HepG2 (cell line): ENCODE measurements around the gene C2orf92. TPM values are rescaled to one million over a fixed set of nuclear protein-coding genes. Genes with fewer than 3 reads are reported as not detected.

Source experiments
- ATAC-seq: fragments of 200-7000 bp; cut with Tn5 transposase; 3 replicates; pipeline ENCODE4 v1.9.1; 2020; ENCODE audit warnings: mild to moderate bottlenecking, moderate library complexity
- BruUV-seq: library from RNA; stranded (reverse); fragments of 400-500 nt; replicated peaks from 2 replicates; lab custom pipeline; 2021; lab: Mats Ljungman, UMichigan
- CTCF ChIA-PET: fragments of 300-600 bp; formaldehyde crosslinking; extraction: SDS; loops from one replicate; lab custom pipeline; 2021; ENCODE audit warnings: low total read pairs, inconsistent platforms, low intra/inter-chr PET ratio; lab: Yijun Ruan, JAX
- POLR2A ChIA-PET: fragments of 350-600 bp; sonication (Branson Sonifier 250); formaldehyde crosslinking; loops from one replicate; lab custom pipeline; 2020; ENCODE audit warnings: antibody characterized with exemption, inconsistent platforms; lab: Yijun Ruan, JAX
- DNase-seq: peaks from one replicate; pipeline ENCODE4 v3.0.0-alpha.2; 2015; ENCODE audit warnings: low spot score
- FAIRE-seq: peaks from 3 replicates; lab custom pipeline; 2011; peaks lifted over from hg19 to GRCh38; lab: Jason Lieb, UNC
- H2AFZ ChIP-seq: one replicate; pipeline ENCODE4 v1.6.1; 2011; ENCODE audit warnings: low read length, inconsistent platforms
- H3K27ac ChIP-seq: fragments of 300-600 bp; 3 replicates; pipeline ENCODE4 v1.8.0; 2011; ENCODE audit warnings: mixed run types, mild to moderate bottlenecking, mixed read lengths, low read length, inconsistent platforms; ENCODE audit not compliant: insufficient read depth; ENCODE audit errors: extremely low read length
- H3K27me3 ChIP-seq, 2 experiments: fragments of 200-600 bp in 1 of 2; 2 replicates in 1 of 2; 3 replicates in 1 of 2; pipeline versions ENCODE4 v1.6.0 to v1.8.0; 2011; ENCODE audit warnings: low read length in 2 of 2, mild to moderate bottlenecking in 2 of 2, moderate library complexity in 2 of 2, inconsistent platforms in 1 of 2; ENCODE audit not compliant: insufficient read depth in 2 of 2, control insufficient read depth in 1 of 2
- H3K36me3 ChIP-seq, 2 experiments: fragments of 200-600 bp in 1 of 2; replicated peaks in 1 of 2; 2 replicates in 1 of 2; 3 replicates in 1 of 2; pipeline versions ENCODE4 v1.5.1 to v1.8.0; 2011; ENCODE audit warnings: low read length in 2 of 2, inconsistent platforms in 1 of 2; ENCODE audit not compliant: insufficient read depth in 2 of 2, control insufficient read depth in 1 of 2
- H3K4me1 ChIP-seq: 2 replicates; pipeline ENCODE4 v1.5.1; 2012; ENCODE audit warnings: low read length, inconsistent platforms; ENCODE audit not compliant: insufficient read depth
- H3K4me2 ChIP-seq: 2 replicates; pipeline ENCODE4 v1.6.0; 2011; ENCODE audit warnings: low read depth, low read length, inconsistent platforms
- H3K4me3 ChIP-seq, 3 experiments: fragments of 200-600 bp in 1 of 3; sonication (generic), shearing (Covaris generic) in 1 of 3; replicated peaks in 1 of 3; 2 replicates each; pipeline ENCODE4 v1.5.1; 2011 to 2016; ENCODE audit warnings: low read length in 3 of 3, inconsistent platforms in 2 of 3, low read depth in 2 of 3, mild to moderate bottlenecking in 2 of 3, control low read depth in 1 of 3, mixed read lengths in 1 of 3; ENCODE audit not compliant: insufficient read depth in 1 of 3
- H3K79me2 ChIP-seq: one replicate; pipeline ENCODE4 v1.6.1; 2011; ENCODE audit warnings: low read length, inconsistent platforms; ENCODE audit not compliant: insufficient read depth
- H3K9ac ChIP-seq: 2 replicates; pipeline ENCODE4 v1.6.0; 2011; ENCODE audit warnings: mild to moderate bottlenecking, low read depth, low read length, inconsistent platforms; ENCODE audit not compliant: insufficient read depth
- H3K9me3 ChIP-seq: 2 replicates; pipeline ENCODE4 v1.5.1; 2012; ENCODE audit warnings: mild to moderate bottlenecking, low read length
- H4K20me1 ChIP-seq: 2 replicates; pipeline ENCODE4 v1.6.0; 2011; ENCODE audit warnings: inconsistent platforms, mild to moderate bottlenecking, low read length, moderate library complexity; ENCODE audit not compliant: insufficient read depth
- AGO2 ChIP-seq: fragments of 200-400 bp; formaldehyde crosslinking; optimal IDR thresholded peaks from 2 replicates; pipeline ENCODE3; 2017; ENCODE audit warnings: mild to moderate bottlenecking, low read depth, low read length, moderate library complexity
- AHR ChIP-seq: IDR thresholded peaks from 2 replicates; pipeline ENCODE4 v1.6.1; 2018; ENCODE audit warnings: missing genetic modification reagents, missing compliant biosample characterization
- CBX5 ChIP-seq: sonication (generic); formaldehyde crosslinking; IDR thresholded peaks from 2 replicates; pipeline ENCODE4 v1.4.0; 2020; ENCODE audit warnings: missing genetic modification reagents, borderline replicate concordance
- FOXK1 ChIP-seq: sonication (generic); formaldehyde crosslinking; IDR thresholded peaks from 2 replicates; pipeline ENCODE4 v1.4.0; 2020; ENCODE audit warnings: low read depth, missing genetic modification reagents, borderline replicate concordance
- GPBP1L1 ChIP-seq: sonication (generic); formaldehyde crosslinking; IDR thresholded peaks from 2 replicates; pipeline ENCODE4 v1.5.0; 2020; ENCODE audit warnings: mild to moderate bottlenecking, missing genetic modification reagents
- HDAC6 ChIP-seq: fragments of 200-600 bp; sonication (generic); IDR thresholded peaks from 2 replicates; pipeline ENCODE4 v1.7.0; 2017; ENCODE audit warnings: mild to moderate bottlenecking, antibody characterized with exemption, low read length, low read depth
- HNRNPL ChIP-seq: fragments of 200-400 bp; formaldehyde crosslinking; IDR thresholded peaks from 2 replicates; pipeline ENCODE4 v1.6.1; 2017; ENCODE audit warnings: mild to moderate bottlenecking, low read depth, low read length
- HOXA7 ChIP-seq: sonication (generic); formaldehyde crosslinking; IDR thresholded peaks from 2 replicates; pipeline ENCODE4 v1.8.1; 2022; ENCODE audit warnings: mild to moderate bottlenecking, missing genetic modification reagents, moderate library complexity
- KLF9 ChIP-seq: IDR thresholded peaks from 2 replicates; pipeline ENCODE4 v1.6.1; 2016; ENCODE audit warnings: low read depth
- MAF1 ChIP-seq: sonication (generic); formaldehyde crosslinking; IDR thresholded peaks from 2 replicates; pipeline ENCODE4 v1.5.0; 2020; ENCODE audit warnings: missing genetic modification reagents, borderline replicate concordance
- POLR2A ChIP-seq, 2 experiments: IDR thresholded peaks; 2 replicates each; pipeline ENCODE4 v1.6.1; 2011; ENCODE audit warnings: low read depth in 2 of 2, low read length in 2 of 2, mild to moderate bottlenecking in 1 of 2, moderate library complexity in 1 of 2; ENCODE audit not compliant: insufficient read depth in 1 of 2
- RBFOX2 ChIP-seq: fragments of 200-400 bp; formaldehyde crosslinking; IDR thresholded peaks from 2 replicates; pipeline ENCODE4 v1.6.1; 2017; ENCODE audit warnings: low read depth, mild to moderate bottlenecking, low read length
- RBM22 ChIP-seq: fragments of 200-400 bp; formaldehyde crosslinking; optimal IDR thresholded peaks from 2 replicates; pipeline ENCODE3; 2017; ENCODE audit warnings: mild to moderate bottlenecking, low read length, moderate library complexity
- ZBTB14 ChIP-seq: sonication (generic); formaldehyde crosslinking; IDR thresholded peaks from 2 replicates; pipeline ENCODE4 v1.4.0; 2020; ENCODE audit warnings: missing genetic modification reagents
- ZNF160 ChIP-seq: sonication (generic); formaldehyde crosslinking; IDR thresholded peaks from 2 replicates; pipeline ENCODE4 v1.8.0; 2022; ENCODE audit warnings: mild to moderate bottlenecking, inconsistent platforms, missing genetic modification reagents
- ZNF768 ChIP-seq: sonication (generic); formaldehyde crosslinking; IDR thresholded peaks from 2 replicates; pipeline ENCODE4 v1.4.0; 2020; ENCODE audit warnings: missing genetic modification reagents
- ZSCAN22 ChIP-seq: sonication (generic); formaldehyde crosslinking; IDR thresholded peaks from 2 replicates; pipeline ENCODE4 v1.4.0; 2020; ENCODE audit warnings: mild to moderate bottlenecking, missing genetic modification reagents
- WGBS: methylation state at CpG from one replicate; pipeline ENCODE4 v1.1.6; 2017; ENCODE audit warnings: low lambda C conversion rate; 5-methylcytosine and 5-hydroxymethylcytosine counted together
- in situ Hi-C: cut with HindIII; loops from 2 replicates; pipeline ENCODE4 v1.10.0; 2017; ENCODE audit warnings: low pct_unique_long_range_greater_than_20kb; ENCODE audit not compliant: extremely low pct_ligation_motif_present
- intact Hi-C: fragments of 100-400 bp; cut with micrococcal nuclease; formaldehyde crosslinking; loops from one replicate; pipeline ENCODE4 v1.10.0; 2022; ENCODE audit not compliant: unreplicated experiment
- polyA plus RNA-seq, 8 experiments: library from polyadenylated mRNA; depleted of rRNA in 3 of 8; stranded (reverse) in 7 of 8; unstranded in 1 of 8; fragments of >200 nt; fragmentation: Illumina TruSeq in 4 of 8; extraction: Trizol in 4 of 8; gene quantifications; 2 replicates each; pipeline versions ENCODE4 v1.2.1 to v1.2.3, GENCODE V29; 2011 to 2016; ENCODE audit warnings: low read depth in 4 of 8, missing spikeins in 1 of 8, mixed read lengths in 1 of 8; ENCODE audit not compliant: insufficient read depth in 1 of 8
- total RNA-seq, 5 experiments: library from RNA; depleted of rRNA; stranded (reverse); fragments of >200 nt; fragmentation: Illumina TruSeq; extraction: Trizol; gene quantifications; 2 replicates each; pipeline ENCODE4 v1.2.3, GENCODE V29; 2016; ENCODE audit warnings: low read depth in 1 of 5

C2orf92 gene
- total and polyA plus RNA-seq, 2 of the 13 experiments (the other 11 are each of a cell fraction or from before 2014, with no cell fraction given): 4.9 to 5.0 TPM

GRCh38 chr2:97657986-97658690, 11.4 kb upstream of the C2orf92 start:
- Histone ChIP-seq H3K27me3 (no peaks in the 10 kb centered on the region; a peak in 1 of 5 replicates), H3K36me3 (peaks cover 20 to 41% of the 10 kb centered on the region in 2 experiments), H3K79me2 (peaks cover 18% of the 10 kb centered on the region), H3K9me3 (peaks cover 8% of the 10 kb centered on the region; the same call in 1 of the 2 replicates), H3K27ac (no peak overlapping the region), H3K4me1 (peaks cover 22% of the 10 kb centered on the region), H4K20me1 (peaks cover 9% of the 10 kb centered on the region; the same call in 1 of the 2 replicates), H3K9ac (no peak overlapping the region), H3K4me3 (no peak overlapping the region), H2AFZ (no peak overlapping the region), H3K4me2 (no peak overlapping the region)
- ChIA-PET CTCF (no interaction called here), POLR2A (interaction anchor here (4.5 kb wide), 1 partner anchor 12 kb away, joined by 35 read pairs; the partner anchor contains the start of gene COX5B)
- FAIRE-seq (no peak), DNase-seq (no peak), ATAC-seq (no peak)
- TF ChIP-seq ZBTB14 (CRISPR knock-in tag) (no peak), AGO2 (peak; percentile 84), RBM22 (peak; percentile 8), RBFOX2 (peak; percentile 66), FOXK1 (CRISPR knock-in tag) (no peak), HOXA7 (no peak), ZNF160 (CRISPR knock-in tag) (0 out of 2 replicates have a peak, but pooled peaks have one; percentile 23), AHR (CRISPR knock-in tag) (no peak), GPBP1L1 (no peak), HNRNPL (0 out of 2 replicates have a peak, but pooled peaks have one; percentile 48), HDAC6 (no peak), MAF1 (CRISPR knock-in tag) (no peak), ZSCAN22 (CRISPR knock-in tag) (no peak), CBX5 (CRISPR knock-in tag) (no peak), ZNF768 (CRISPR knock-in tag) (no peak), POLR2A (IDR thresholded peaks at IDR 0.05; ENCODE audit: insufficient read depth in 1 of 2, low read depth in 2 of 2, low read length in 2 of 2) (0 out of 4 replicates have a peak, but pooled peaks of 1 of the 2 experiments have one; percentile 20), KLF9 (CRISPR knock-in tag) (no peak)
- 96% methylated on average over 29 of the region's 37 CpGs for WGBS
- BruUV-seq: no TSS peak
- in situ Hi-C loops: loop anchor here (25.0 kb wide), 1 partner anchor 1596 kb away; no protein-coding TSS in a partner anchor
- intact Hi-C loops: no loop called here
